Mesenteric fat pad (tissue), 1 donor: Measurements from ENCODE around the gene RAI1. TPM values are rescaled to one million over a fixed set of nuclear protein-coding genes. Genes with fewer than 3 reads are reported as not detected.

Source experiments
- DNase-seq: peaks from one replicate; pipeline ENCODE4 v3.0.0-alpha.2; 2020; ENCODE audit warnings: low spot score
- total RNA-seq: library from RNA; stranded (reverse); fragmentation: NEBNext Ultra II Directional; extraction: Animal tissue kit (Norgen Biotek cat#: 25700); gene quantifications from one replicate; pipeline ENCODE4 v1.2.1, GENCODE V29; 2021
- donor health status: DM: yes; HTN: yes; CAD: no.

The RAI1 gene
- total RNA-seq, 1 donor from 2014 or later, result 21.2 TPM

DNA sequence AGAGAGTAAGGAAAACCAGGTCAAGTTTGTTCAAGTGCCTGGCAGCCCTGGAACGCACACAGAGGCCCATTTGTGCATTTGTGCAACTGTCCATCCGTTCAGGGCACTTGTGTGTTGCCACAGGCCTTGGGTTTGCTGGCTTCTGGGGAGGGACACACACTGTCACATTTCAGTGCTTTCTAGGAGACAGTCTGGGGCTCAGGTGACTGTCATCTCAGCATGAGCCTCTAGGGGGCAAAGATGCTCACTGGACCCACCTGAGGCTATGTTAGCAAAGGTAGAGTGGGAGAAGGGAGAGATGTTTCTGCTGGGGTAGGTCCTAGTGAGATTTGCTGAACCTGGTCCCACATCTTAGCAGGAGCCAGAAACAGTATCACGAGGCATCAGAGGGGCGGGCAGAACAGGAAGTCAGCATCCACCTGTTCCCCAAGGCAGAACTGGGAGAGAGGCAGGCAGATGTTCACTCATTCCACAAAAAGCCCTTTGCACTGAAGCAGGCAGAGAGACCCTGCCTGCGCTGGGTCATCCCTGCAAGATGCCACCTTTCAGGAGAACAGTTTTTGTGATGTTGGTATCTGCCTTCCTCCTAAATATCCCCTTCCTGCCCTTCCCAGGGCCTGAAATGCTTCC lies 48.5 kb downstream of the RAI1 start:
- DNase-seq, result no peak

DNA sequence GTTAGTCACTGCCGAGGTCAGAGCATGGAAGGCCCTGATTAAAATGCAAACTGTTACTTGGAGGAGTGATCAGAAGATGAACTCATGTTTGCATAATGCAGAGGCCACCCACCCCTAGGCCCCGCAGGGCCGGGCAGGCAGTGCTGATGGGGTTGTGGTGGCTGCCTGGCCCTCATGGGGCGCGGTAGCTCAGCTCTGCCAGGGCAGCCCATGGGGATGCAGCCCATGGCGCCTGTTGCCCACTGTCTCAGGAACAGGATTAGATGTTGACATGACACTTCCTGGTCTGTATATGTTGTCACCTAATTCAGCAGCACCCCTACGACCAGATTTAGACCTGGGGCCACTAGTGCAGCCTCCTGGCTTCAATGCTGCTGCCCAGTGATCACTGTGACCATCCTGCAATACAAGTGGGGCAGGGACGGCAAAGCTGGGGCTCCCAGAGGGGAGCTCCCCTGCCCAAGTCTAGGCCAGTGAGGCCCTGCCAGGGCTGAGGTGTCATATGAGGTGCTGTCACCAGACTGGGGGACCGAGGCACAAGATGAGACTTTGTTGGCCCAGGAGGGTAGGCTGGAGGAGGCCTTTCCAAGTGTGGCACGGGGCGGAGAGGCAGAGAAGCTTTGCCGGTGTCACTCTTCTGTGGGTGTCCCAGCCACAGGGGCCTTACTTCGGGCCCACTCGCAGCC lies 49.1 kb downstream of the RAI1 start:
- no peak for DNase-seq

DNA sequence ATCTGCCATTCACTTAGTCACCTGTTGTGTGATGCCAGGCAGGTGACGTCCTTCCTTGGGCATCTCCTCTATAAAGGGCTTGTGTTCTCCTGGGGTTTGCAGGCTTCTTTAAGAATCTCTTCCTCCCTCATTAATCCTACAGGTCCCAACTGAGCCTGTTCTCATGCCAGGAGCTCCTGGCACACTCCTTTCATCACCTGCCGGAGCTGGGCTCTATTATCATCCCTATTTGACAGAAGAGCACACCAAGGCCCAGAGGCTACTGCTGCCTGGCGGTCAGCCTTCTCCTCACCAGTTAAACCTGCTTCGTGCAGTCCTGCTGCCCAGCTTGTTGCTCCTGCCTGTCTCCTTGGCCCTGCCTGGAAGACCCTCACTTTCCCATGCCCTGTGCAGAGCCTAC lies 51.2 kb downstream of the RAI1 start:
- DNase-seq, result no peak

DNA sequence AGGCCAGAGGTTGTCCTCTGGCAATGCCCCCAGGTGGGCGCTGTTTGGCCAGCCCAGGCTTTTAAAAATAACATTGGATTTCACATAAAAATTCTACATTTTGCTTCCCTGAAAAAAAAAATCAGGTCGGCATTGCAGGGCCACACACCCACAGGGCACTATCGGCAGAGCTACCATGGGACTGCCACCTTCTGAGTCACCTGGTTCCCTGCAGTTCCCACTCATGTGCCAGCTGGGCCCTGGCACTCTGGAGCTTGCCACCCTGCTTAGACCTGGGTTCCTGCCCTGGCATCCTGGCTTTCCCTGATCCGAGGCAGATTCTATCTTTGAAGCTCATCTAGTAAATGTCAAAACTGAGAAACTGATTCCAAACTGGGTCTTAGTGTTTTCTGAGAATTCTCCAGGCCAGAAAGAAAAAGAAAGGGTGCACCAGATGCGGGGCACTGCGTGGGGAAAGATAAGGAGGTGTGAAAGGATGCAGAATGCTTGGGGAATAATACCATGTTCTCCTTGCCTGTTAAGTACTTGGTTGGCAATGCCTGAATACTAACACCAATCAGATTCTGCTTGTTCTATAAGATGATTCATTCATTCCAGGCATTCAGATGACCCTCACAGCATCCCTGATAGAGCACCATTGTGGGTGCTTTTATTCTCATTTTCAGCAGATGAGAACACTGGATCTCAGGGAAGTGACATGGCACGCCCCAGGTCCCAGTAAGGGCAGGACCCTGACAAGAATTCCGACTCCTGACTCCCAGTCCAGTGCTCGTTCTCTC lies 51.8 kb downstream of the RAI1 start:
- DNase-seq, result no peak

DNA sequence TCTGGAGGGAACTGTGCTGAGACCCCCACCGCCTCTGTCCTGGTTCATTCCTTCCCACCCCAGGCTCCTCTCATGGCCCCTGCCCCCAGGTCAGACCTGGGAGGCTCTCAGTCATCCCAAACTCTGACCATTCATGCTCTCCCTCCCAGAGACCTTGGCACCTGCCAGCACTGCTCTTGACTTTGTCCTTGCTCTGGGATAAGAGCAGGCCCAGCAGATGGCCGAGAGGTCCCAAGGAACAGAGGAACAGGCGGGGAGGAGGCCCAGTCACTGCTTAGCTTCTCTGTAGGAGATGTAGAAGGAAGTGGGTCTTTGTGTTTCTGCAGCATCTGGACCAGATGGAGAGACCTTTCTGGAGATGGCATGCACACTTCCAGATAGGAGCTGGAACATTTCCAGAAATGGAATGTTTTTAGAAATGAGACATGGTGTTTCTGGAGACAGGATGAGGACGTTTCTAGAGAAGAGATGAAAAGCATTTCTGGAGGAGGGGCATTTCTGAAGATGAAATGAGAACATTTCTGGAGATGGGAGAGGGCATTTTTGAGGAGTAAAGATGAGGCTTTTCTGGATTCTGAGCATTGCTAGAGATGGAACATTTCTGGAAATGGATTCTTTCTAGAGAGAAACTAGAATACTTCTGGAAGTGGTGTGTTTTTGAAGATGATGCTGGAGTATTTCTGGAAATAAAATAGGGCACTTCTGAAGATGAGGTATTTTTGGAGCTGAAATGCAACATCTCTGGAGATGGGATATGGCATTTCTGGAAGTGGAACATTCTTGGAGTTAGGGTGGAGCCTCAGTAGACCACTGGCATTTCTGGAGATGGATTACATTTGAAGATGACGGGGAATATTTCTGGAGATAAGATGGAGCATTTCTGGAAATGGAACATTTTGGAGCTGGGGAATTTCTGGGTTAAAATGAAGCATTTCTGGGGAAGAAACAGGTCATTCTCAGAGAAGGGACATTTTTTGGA lies 55.2 kb downstream of the RAI1 start:
- no peak for DNase-seq

DNA sequence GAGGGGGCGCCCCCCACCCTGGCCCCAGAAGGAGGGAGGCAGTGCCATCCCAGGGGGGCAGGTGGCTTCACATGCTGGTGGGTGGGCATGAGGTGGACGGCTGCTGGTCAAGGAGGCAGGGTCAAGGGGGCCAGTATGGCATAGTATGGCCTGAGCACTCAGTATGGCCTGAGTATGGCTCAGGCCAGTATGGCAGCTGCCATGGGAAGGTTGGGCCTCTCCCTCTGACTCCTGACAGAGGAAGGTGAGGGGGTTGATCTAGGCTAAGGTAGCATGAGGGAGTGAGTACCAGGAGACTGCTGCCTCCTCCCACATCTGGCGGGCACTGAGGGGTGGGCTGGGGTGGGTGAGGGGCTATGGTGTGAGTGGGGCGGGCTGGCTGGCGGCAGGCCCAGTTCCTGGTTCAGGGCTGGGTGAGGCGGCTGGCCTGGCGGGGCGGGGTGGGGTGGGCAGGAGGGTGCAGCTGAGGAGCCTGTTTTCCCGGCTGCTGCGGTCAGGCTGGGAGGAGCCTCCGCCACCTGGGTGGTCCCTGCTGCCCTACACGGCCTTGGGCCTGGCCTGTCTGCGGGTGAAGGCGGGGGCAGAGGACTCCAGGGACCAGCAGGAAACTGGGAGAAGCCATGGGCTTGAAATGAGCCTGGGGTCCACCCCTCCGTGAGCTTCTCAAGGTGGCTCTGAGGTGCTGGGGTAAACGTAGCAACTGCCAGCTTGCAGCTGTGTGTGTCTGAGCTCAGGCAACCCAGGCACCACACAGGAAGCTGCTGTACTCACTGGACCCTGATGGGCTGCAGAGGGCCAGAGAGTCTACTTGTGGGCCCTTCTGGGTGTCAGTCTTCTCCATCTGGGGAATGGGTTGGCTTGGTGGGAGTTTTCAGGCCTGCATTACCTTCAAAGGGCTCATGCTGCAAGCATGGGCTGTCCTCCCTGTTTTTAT lies 57.0 kb downstream of the RAI1 start:
- no peak for DNase-seq

DNA sequence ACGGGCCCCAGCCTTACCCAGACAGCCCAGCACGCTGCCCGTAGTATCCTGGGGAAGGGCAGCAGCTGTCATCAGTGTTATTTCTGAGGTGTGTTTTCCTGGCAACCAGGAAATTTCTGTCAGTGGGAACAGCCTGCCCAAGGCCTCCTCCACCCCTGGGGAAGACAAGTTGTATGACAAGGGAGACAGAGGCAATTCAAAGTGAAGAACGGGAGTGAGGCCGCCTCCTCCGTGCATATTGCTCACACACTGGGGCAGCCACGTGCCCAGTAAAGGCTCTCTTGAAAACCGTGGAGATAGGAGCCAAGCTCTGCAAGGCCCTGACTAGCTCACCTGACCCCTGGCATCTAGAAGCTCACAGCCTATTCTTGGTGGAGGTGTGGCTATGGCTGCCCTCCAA lies 57.6 kb downstream of the RAI1 start:
- DNase-seq, result no peak

DNA sequence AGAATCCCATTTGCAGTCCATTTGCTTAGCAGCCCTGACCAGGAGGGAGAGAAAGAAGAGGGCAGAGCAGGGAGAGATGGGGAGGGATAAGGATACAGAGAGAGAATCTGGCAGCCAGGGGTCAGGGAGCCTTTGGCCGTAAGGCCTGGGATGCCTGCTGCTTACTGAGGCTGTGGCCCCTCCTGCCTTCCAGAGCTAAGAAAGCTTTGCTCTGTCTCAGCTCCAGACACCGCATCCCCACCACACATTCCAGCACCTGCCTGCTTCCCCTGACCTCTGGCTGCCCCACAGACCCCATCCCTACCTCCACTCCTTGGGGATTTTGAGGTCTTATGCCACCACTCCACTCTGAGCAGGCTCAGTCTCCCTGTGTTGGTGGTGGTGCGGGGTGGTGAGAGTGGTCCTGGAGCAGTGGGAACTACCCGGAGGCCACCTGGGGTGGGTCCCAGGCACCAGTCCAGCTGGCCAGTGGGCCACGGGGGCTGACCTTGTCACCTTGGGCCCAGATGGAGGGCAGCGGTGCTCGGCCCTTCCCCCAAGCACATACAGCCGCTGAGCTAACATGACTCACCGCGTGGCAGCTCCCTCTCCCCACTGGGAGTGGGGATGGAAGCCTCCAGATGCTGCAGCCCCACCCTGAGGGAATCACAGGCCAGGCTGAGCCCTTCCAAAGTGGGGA lies 58.3 kb downstream of the RAI1 start:
- DNase-seq, result no peak

DNA sequence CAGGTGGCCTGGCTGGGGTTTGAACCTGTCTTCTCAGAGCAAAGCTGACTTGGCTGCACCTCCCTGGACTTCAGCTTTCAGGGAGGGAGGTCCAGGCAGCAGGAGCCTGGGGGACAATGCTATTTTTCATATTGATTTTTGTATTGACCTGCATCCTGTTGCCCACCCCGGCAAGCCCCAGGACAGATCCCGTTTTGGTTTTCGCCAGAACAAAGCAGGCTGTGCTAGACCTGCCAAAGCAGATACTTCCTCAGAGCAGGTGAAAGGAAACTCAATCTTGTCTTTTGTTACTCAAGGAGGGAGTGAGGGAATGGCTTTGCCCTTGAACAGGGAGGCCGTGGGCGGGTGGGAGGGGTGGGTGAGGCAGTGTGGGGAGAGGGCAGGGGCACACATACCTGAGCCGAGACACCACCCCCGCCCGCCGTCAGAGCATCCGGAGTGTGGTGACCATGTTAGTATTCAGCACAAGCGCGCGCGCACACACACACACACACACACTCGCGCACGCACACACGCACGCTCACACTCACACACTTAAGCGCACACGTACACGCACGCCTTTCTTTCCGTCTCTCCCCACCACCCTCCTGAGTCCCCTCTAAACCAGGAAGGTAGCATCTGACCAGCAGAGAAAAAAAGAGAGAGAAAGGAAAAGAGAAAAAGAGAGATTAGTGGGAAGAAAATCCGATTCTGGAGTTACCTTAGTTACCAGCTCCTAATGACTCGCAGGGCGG lies 59.5 kb downstream of the RAI1 start:
- DNase-seq, result no peak

DNA sequence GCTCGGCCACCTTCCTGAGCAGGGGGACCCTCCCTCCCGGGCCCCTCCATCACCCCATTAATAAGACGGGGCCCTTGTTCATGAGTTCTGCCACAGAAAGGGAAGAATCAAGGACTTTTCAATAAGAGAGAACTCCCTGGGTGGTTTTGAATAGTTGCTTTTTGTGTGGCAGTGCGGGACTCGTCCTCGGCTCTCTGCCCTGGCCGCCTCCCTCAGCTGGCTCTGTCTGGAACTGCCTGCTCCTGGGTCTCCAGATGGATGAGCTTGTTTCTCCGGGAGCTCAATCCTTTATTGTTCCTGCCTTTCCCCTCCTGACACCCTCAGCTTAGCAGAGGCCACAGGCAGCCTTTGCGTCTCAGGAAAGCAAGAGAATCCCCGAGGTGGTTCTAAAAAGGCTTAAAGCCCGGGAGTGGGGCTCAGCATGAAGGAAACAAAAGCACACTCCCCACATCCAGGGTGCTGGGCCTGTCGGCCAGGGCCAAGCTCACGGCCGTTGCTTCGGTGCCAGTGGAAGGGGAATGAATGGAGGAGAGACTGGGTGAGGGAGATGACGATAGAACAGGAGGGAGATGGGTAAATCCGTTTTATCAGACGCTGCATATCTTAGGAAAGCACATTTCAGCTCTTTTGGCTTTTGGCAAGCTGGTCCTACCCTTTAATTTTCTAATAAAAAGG lies 60.2 kb downstream of the RAI1 start:
- DNase-seq, result no peak

DNA sequence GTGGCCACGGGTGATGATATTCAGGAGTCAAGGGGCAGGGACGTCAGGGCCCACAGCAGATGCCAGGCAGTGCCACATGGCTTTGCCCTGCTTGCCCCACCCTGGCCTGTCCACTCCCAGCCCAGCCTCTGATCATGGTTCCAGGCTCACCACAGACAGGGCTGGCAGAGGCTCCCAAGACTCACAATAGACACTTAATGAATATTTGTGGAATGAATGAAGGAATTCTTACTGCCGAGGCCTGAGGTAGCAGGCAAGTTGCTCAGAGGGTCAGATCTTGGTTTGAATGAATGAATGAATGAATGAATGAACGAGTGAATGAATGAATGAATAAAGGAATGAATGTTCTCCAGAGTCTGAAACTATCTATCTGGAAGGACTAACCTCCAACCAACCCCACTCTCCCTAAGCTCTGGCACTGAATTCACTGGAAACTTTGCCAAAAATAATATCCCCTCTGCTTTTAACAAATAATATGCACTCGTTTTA lies 60.9 kb downstream of the RAI1 start:
- no peak for DNase-seq

DNA sequence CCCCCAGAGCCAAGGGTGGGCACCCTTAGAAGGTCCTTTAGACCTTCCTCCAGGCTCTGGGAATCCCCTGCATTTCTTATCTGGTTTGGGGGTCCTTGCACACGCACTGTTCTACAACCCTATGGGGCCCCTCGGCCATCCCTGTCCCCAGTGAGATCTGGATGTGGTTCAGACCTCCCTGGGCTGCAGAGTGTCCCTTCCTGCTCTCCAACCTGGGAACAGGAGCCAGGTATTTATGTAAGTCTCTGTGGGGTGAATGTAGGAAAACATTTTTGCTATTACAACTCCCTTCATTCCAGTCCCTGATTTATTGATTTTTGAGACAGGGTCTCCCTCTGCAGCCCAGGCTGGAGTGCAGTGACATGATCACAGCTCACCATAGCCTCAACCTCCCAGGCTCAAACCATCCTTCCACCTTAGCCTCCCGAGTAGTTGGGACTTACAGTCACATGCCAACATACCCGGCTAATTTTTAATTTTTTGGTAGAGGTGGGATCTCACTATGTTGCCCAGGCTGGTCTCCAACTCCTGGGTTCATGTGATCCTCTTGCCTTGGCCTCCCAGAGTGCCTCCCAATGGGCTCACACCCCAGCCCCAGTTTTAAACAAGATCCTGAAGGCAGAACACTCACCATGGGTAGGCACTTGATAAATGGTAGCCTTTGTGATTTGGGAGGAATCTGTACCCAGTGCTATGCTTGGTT lies 61.6 kb downstream of the RAI1 start:
- no peak for DNase-seq

DNA sequence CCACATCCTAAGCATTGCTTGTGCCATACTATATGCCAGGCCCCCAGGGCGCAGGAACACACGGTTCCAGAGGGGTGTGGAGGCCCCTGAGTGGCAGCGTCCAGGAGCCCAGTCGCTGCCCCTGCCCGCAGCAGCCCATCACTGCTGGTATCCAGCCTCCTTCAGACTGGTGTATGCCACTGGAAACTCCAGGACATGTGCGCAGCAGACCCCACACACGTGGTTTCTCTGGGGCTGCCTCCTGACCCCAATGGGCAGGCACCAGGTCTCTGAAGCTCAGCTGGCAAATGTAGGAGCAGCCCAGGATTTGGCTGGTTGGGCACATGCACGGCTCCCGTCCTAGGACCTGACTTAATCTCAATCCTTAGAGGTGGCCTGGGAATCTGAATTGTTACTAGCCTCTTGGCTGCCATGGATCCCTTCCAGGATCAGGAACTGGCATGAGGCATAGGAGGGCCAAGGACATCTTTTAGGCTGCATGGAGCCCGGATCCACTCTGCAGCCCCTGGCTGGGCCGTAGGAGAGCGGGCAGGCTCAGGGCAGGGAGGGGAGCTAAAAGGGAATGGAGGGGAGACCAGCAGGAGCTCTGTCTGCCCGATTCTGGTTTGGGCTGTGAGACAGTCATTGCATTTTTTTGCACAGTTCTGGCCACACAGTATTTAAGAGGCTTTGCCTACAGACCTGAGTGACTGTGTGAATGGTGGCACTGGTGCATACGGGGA lies 62.3 kb downstream of the RAI1 start:
- DNase-seq, result no peak

DNA sequence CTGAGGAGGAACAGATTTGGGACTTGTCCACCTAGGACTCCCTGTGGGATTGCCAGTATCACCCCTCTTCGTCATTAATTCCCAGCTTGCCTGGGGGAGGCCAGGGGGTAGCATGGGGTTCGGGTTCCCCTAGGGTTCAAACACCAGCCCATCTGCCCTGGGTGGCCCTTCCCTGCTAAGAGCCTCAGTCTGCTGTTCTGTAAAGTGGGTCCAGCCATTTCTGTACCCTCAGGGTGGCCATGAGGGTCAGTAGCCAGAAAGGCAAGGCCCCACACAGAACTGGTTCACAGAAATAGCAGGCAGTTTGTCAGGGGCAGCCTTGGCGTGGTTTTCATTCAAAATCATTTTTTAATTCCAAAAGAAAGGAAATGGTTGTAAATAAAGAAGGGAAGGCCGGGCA lies 62.9 kb downstream of the RAI1 start:
- DNase-seq, result no peak

DNA sequence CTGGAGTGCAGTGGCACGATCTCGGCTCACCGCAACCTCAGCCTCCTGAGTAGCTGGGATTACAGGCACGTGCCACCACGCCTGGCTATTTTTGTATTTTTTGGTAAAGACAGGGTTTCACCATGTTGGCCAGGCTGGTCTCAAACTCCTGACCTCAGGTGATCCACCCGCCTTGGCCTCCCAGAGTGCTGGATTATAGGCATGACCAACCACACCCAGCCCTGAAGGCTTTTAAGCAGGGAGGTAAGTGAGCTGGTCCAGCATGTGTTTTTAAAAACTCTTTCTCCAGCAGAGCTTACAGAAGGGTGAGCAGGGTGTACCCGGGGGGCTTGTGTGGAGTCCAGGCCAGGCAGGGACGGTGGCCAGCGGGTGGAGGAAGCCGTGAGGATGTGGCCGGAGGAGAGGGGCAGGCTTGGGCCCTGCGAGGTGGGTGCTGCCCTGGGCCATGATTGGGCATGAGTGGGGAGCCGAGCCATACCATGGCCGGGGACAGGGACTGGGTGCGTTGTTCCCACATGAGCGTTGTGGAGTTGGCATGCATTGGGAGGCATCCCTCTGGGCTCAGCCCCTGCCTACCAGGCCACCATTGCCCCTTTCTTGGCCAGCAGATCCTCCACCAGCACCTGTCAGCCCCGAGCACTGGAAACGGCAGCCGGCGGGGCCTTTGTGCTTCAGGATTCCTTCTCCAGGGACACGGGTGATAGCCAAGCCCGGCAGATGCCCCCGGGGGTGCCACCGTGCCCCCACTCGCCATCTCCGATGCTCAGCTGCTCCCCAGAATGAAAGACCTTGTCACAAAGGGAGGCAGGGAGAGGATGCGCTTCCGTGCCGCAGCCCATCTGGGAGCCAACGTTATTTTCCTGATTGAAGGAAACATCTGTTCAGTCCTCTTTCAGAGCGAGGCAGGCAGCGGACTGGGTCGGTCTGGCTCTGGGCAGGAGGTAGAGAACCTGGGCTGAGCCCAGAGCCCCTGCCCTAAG lies 64.5 kb downstream of the RAI1 start:
- no peak for DNase-seq

DNA sequence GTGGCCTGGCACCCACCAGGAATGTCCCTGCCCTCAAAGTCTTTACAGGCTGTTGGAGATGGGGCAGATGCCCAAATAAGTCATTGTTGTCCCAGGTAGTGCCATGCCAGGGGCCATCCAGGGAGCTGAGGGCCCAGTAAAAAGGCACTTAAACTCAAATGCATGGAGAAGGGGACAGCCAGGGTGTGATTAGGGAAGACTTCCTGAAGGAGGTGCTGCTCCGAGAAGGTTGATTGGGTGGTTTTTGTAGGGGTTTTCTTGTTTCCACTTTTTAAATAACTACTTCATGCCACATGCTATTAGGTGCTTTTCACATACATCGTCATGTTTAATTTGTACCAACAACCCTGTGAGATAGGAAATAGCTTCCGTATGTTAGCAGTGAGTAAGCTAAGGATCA lies 66.9 kb downstream of the RAI1 start:
- DNase-seq, result no peak
